ENCODE measurements around the gene STK25.
"Not testable (repeated sequence)": the region's sequence is repeated elsewhere in the genome, so short reads cannot be mapped to it uniquely, and the experiment has no call there.

The STK25 gene

DNA sequence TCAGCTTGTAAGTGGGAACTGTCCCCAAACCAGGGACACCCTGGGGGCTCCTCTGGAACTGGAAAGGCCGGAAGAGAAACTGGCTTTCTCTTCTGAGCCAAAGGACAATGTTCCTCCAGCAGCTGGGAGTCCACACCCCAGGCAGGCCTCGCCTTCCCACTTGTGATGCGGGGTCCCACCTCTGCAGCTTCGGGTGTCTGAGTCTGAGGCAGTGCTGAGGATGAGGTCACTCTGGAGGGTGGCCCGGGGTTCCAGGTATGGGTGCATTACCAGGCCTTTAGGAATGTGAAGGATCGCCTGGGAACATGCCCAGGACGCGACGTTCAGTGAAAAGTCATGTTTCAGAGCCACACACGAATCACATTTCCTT lies 32.0 kb upstream of the STK25 start:
- DNase-seq (ENCODE audit: low read depth in 4 of 4, low spot score in 1 of 4), result no peak

DNA sequence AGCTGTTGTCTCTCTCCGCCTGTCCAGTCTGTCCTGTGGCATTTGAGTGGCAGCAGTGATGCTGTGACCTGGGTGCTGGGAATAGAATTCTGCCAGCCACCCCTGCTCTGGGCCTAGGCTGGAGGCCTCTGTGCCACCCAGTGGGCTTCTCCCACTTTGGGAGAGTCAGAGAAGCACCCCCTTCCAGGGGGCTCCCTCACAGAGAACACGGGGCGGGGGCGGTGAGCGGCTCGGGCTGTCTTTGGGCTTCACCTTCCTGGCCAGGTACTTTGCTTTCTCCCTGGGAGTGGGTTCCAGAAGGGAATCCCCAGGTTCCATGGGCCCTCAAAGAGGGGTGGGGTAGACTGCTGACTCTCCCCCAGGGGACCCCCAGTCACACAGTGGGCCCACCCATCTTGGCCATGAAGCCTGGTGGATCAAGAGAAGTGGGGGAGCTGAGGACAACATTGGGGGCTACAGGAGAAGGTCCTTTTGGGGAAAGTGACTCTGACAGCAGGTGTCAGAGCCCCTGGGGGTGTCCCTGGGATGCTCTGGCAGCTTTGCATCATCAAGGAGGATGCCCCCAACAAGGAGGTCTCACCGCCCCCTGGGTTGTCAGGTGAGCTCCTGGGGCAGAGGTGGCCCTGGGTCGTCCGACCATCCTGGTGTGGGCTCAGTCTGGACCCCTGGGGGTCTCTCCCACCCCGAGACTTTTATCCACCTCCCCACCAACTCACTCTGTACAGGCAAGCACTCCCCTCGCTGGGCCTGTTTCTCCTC lies 31.4 kb upstream of the STK25 start:
- DNase-seq (ENCODE audit: low read depth in 4 of 4, low spot score in 1 of 4), result no peak

DNA sequence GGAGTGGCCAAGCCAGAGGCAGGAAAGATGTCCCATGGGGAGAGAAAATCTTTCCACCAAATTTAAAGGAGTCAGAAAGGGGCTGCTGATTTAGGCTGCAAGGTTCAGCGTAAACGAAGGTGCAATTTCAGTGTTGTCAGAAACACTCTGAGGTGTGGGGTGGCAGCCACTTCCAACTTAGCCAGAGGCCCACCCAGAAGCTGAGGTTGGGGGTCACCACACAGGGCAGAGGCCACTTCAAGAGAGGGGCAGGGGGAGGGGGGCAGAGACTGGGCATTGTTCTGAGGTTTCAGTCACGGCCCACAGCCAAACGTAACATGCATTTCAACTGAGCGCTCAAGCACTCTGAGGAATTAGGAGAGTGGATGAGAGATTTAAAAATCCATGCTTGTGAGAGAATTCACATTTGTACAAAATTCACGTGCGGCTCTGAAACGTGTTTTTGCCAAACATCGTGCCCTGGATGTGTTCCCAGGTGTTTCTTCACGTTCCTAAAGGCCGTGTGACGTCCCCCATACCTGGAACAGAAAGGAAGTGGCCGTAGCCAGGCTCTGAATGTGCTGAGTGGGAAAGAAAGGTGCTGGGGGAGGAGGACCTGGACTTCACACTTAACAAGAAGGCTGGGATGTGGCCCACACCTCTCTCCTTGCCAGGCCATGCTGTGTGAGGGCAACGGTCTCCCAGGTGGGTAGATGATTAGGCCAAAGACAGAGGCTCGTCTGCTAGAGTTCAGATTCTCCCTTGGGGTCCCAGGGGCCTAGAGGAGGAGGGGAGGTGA lies 30.6 kb upstream of the STK25 start:
- DNase-seq (ENCODE audit: low read depth in 4 of 4, low spot score in 1 of 4), result no peak

DNA sequence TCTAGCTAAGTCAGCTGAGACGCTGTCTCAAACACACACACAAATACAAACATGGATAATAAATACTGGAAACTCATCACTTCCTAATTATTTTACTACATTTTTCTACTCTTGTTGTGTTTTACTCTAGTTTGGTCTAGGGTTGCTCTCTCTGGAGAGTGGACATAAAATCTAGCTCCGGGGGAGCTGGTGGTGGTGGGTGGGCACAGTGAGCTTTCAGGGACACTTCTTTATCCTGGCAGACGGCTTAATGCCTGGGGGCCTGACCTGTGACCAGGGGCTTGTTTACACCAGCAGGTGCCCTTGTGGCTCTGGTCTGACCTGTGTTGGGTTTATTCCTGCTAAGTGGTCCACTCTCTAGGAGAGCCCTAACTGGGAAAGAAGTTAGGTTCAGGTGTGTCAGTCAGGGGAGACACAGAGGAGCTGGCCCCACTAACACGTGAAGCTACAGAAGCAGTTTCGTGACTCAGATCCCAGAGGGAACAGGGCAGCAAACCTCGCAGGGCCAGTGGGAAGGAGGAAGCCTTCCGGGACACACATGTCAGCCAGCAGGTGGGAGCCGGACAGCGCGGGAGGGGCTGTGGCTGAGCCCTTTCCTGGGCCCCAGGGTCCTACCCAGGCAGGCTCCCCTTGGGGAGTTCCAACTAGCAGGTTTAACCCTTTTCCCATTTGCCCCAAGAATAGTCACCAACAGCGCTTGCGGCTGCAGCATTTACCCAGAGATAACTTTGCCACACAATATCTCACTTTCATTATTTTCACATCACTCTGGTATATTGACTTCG lies 27.7 kb upstream of the STK25 start:
- no peak for DNase-seq (ENCODE audit: low read depth in 4 of 4, low spot score in 1 of 4)

DNA sequence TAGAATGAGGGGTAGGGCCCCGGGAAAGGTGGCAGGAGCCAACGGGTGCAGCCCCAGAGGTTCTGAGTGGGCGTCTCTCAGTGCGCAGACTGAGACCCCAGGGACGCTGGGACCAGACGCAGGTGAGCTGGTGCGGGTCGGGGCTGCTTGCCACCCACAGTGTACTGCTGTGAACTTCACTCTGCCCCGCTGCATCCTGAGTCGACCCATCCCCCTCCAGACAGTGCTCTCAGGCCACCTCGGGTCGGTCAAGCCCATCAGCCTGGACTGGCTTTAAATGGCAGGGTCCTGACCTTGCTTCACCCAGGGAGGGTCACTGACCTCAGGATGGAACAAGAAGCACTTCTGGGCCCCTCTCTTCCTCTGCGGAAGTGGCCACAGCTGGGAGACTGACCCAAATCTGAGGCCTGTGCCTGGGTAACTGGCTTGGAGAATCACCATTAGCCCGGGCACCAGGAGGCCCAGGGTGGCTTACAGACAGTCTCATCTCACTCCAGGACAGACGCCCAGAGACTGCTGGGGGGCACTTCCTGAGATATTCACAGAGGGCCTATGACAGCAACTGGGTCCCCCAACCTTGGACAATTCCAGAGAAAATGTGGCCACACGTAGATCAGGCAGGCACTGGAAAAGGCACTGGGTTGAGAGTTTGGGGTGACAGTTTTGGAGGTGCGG lies 26.5 kb upstream of the STK25 start:
- DNase-seq (ENCODE audit: low read depth in 4 of 4, low spot score in 1 of 4), result no peak

DNA sequence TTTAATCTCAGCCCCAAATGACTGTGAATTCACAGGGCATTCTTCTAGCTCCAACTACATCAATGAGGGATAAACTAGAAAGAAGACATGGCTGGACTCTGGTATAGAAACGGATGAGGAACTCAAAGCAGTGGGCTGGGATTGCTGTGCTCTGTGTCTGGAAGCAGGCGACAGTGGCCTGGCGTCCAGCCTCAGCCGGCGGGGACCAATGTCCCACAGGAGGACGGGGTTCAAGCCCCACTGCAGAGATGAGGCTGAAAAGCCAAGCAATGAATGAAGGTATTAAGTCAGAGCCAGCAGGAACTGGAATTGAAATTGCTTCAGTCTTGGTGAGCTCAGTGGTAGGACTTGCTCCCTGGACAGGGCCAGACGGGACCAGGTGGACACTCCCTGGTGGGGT lies 25.9 kb upstream of the STK25 start:
- no peak for DNase-seq (ENCODE audit: low read depth in 4 of 4, low spot score in 1 of 4)

DNA sequence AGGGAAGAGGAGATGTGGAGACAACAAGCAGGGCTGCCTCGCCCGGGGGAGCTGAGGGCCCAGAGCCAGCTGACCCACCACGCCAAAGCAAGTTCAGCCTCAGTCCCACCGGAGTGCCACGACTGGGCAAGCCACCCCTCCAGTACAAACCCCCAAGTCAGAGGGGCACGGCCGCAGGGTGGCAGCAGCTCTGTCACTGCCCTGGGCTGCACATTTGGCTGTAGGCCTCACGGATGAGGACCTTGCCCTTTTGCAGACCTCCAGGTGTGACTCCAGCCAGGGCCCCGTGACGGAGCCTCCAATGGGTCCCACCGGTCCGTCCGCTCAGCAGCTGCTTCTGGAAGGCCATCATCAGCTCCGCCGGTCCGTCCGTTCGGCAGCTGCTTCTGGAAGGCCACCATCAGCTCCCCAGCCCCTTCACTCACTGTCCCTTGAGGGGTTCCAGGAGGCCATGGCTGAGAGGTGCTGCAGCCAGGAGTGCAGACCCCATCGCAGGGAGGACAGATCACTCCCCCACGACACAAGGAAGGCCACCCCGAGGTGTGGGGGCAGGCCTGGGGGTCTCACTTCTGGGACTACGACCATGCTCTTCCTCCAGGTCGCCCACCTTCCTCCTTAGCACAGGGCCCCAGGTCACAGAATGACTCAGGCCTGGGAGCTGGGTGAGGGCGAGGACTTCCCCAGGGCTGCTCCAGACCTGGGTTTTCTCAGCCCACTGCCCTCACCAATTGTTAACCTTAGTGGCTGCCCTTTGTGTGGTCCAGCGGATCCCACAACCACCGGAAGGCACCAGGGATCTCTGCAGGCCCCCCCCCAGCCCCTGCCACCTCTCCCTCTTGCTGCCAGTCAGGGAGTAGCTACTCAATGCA lies 24.6 kb upstream of the STK25 start:
- DNase-seq (ENCODE audit: low read depth in 4 of 4, low spot score in 1 of 4), result no peak

DNA sequence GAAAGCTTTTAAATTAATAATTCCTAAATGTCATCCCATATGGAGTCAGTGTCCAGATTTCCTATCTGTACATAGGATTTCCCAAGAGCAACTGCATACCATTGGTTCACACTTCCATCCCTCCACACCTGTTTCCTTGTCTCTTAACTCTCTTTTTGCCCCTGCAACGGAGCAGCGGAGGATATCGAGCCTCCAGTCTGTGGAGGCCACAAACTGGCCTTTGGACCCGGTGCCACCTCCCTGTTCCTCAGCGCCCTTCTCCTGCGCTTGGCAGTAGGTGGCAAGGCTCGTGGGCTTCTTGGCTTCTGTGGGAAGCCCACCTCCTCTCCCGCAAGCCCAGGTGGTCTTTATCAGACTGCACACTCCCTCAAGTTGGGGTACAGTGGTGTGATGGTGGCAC lies 23.8 kb upstream of the STK25 start:
- no peak for DNase-seq (ENCODE audit: low read depth in 4 of 4, low spot score in 1 of 4)

DNA sequence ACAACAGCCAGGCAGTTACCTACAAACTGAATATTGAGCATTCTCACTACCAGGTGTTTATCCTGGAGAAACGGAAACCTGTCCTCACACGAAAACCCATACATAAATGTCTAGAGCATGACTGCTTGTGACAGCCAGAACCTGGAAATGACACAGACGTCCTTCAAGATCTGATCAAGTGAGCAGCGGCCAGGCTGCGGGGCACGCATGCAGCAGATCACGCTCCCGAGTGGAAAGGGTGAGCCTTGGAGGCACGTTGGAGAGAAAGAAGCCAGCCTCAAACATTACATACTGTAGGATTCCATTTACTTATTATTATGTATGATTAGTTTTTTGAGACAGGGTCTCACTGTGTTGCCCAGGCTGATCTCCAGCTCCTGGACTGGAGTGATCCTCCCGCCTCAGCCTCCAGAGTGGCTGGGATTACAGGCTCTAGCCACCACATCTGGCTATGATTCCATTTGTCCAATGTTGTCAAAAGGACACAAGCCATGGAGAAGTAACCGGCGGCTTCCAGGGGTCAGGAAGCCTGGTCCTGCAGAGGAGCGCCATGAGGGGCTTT lies 22.9 kb upstream of the STK25 start:
- no peak for DNase-seq (ENCODE audit: low read depth in 4 of 4, low spot score in 1 of 4)

DNA sequence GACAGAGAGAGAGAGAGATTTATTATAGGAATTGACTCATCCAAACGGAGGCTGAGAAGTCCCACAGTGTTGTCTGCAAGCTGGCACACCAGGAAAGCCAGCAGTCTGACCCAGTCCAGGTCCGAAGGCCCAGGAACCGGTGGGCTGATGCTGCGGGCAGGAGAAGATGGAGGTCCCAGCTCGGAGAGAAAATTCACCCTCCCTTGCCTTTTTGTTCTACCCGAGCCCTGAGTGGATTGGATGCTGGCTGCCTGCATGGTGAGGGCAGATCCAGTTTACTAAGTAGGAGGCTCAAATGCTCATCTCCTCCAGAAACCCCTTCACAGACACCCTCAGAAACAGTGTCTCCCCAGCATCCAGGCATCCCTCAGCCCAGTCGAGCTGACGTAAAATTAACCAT lies 22.2 kb upstream of the STK25 start:
- no peak for DNase-seq (ENCODE audit: low read depth in 4 of 4, low spot score in 1 of 4)

DNA sequence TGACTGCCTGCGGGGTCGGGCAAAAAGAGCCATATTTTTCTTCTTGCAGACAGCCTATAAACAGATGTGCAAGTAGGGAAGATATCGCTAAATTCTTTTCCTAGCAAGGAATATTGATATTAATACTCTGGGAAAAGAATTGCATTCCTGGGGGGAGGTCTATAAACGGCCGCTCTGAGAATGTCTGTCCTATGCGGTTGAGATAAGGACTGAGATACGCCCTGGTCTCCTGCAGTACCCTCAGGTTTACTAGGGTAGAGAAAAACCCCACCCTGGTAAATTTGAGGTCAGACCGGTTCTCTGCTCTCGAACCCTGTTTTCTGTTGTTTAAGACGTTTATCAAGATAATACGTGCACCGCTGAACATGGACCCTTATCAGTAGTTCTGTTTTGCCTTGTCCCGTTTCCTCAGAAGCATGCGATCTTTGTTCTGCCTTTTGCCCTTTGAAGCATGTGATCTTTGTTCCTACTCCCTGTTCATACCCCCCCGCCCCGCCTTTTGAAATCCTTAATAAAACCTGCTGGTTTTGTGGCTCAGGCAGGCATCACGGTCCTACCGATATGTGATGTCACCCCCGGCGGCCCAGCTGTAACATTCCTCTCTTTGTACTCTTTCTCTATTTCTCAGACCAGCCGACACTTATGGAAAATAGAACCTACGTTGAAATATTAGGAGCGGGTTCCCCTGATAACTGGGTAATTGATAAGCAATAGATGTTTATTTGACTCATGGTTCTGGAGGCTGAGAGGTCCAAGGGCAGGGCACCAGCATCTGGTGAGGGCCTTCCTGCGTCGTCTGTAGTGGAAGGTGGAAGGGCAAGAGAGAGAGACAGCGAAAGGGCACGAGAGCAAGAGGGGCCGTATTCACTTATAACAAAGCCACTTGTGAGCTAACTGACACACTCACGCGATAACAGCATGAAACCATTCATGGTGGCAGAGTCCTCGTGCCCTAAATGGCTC lies 17.7 kb upstream of the STK25 start:
- DNase-seq (ENCODE audit: low read depth in 4 of 4, low spot score in 1 of 4), result not testable (repeated sequence)

DNA sequence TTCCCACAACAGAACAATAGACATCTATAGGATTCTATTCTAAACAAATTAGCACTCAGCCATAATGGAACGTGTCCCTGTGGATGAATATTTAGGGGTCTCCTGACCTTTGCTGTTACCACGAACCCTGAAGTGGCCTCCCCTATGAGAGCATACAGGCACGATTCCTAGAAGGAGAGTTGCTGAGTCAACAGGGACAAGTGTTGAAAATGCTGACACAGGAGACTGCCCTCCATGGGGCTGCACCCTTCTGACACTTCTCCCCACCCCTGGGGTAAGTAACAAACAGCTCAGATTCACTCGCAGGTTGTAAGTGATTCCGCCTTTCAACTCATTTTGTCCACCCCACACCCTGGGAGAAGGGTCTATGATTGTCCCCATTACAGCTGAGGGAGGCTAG lies 14.1 kb upstream of the STK25 start:
- no peak for DNase-seq (ENCODE audit: low read depth in 4 of 4, low spot score in 1 of 4)

DNA sequence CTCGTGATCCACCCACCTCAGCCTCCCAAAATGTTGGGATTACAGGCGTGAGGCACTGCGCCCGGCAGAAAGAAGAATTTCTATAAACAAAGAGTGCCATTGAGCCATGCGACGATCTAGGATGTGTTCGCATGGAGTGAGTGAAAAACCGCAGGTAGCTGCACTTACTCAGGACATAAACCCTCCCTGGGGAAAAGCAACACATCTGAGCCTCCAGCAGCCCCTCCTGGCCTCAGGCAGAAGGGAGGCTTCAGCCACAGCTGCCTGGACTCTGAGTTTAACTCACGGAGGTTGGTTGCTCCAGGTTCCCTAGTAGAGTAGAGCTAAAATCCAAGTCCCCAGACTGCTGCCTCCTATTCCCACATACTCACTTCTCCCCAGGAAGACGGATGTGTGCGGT lies 11.3 kb upstream of the STK25 start:
- DNase-seq (ENCODE audit: low read depth in 4 of 4, low spot score in 1 of 4), result no peak

DNA sequence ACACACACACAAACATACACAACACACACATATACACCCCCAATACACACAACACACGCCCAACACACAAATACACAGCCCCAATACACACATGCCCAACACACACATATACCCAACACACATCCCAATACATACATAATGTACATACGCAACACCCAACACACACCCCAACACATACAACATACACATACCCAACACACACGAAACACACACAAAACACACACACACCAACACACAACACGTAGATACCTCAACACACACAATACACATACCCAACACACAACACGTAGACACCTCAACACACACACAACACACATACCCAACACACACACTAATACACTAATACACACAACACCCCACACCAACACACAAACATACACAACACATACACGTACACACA lies 8.9 kb upstream of the STK25 start:
- DNase-seq (ENCODE audit: low read depth in 4 of 4, low spot score in 1 of 4), result no peak

DNA sequence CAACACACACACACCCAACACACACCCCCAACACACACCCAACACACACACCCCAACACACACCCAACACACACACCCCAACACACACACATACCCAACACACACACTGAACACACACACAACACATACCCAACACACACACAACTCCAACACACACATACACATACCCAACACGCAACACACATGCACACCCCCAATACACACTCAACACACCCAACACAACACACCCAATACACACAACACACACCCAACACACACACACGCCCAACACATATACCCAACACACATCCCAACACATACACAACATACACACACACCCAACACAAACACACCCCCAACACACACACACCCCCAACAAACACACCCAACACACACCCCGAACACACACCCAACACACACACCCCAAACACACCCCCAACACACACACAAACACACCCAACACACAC lies 8.2 kb upstream of the STK25 start:
- DNase-seq (ENCODE audit: low read depth in 4 of 4, low spot score in 1 of 4), result no peak

DNA sequence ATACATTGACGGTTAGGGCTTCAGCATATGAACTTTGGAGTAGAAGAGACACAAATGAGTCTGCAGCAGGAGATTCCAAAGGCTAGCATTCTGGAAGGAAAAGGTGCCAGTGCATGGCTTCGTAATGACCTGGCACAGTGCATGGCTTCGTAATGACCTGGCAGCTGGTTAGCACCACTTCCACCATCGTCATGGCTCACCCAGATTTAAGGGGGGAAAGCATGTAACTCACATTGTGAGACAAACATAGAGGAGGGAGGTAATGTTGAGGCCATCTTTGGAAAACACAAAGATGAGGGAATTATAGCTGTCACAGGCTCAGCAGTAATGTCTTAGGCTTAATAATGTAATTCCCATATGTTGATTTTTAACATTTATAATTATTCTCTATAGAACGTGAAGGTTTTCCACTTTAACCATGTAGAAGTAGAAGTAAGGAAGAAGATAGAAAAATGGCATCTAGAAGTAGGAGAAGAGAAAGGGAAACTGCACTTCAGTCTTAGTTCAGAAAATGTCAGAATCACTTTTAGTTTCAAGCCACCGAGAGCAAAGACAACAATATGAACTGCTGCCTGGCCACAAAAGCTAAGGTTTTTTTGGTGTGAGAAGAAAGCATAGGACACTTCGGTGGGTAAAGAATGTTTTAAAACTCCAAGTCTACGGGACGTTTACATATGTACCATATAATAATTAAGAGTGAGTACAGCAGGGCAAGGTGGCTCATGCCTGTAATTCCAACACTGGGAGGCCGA lies 6.8 kb upstream of the STK25 start:
- no peak for DNase-seq (ENCODE audit: low read depth in 4 of 4, low spot score in 1 of 4)

DNA sequence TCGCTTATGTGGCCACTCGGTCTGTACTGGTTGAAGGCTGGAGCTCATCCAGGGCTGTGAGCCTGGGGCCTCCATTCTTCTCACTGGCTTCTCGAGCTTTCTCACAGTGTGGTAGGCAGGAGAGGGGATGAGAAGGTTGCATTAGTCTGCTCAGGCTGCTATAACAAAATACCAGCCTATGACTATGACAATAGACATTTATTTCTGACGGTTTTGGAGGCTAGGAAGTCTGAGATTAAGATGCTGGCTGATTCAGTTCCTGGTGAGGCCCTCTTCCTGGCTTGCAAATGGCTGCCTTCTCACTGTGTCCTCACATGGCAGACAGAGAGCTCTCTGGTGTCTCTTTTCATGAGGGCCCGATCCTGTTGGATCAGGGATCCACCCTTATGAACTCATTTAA lies 6.2 kb upstream of the STK25 start:
- no peak for DNase-seq (ENCODE audit: low read depth in 4 of 4, low spot score in 1 of 4)

DNA sequence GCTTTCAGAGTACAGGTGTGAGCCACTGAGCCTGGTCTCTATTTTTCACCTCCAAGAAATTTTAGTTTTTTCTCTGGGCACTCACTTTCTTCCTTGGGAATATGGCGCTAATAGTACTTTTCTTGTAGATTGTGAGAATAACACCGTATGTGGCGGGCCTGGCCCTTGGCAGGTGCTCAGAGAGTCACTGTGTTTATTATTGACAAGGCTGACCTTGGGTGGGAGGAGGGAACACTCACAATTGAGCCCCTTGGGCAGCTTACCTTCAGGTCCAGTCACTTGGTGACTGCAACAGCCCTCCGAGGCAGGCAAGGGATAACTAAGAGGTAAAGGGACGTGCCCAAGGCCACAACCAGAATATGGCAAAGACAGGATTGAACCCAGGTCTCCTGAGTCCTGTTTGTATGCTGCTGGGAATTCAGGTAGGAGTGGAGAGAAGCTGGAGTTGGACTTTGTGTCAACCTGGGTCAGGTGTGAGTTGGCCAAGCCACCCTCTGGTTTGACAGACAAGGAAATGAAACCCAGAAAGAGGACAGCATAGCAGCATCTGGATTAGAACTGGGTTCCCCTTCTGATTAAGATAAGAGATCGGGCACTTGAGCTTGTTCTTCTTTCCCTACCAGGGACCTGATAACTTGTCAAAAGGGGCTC lies 2.8 kb upstream of the STK25 start:
- no peak for DNase-seq (ENCODE audit: low read depth in 4 of 4, low spot score in 1 of 4)

Measured in stimulated activated CD4-positive, alpha-beta T cell treated with anti-CD3 and anti-CD28 coated beads, Interleukin-1b, Interleukin-23, amount 100 ng/mL, for 24 hours (primary cell).